DMS79 (cell line): ENCODE results near the gene LY6G6F.
"Not testable (repeated sequence)": the region's sequence is repeated elsewhere in the genome, so short reads cannot be mapped to it uniquely, and the experiment has no call there.

ENCODE experiments used
- DNase-seq: peaks from one replicate; lab custom pipeline; 2025; lab: John Stamatoyannopoulos, UW

LY6G6F gene

DNA sequence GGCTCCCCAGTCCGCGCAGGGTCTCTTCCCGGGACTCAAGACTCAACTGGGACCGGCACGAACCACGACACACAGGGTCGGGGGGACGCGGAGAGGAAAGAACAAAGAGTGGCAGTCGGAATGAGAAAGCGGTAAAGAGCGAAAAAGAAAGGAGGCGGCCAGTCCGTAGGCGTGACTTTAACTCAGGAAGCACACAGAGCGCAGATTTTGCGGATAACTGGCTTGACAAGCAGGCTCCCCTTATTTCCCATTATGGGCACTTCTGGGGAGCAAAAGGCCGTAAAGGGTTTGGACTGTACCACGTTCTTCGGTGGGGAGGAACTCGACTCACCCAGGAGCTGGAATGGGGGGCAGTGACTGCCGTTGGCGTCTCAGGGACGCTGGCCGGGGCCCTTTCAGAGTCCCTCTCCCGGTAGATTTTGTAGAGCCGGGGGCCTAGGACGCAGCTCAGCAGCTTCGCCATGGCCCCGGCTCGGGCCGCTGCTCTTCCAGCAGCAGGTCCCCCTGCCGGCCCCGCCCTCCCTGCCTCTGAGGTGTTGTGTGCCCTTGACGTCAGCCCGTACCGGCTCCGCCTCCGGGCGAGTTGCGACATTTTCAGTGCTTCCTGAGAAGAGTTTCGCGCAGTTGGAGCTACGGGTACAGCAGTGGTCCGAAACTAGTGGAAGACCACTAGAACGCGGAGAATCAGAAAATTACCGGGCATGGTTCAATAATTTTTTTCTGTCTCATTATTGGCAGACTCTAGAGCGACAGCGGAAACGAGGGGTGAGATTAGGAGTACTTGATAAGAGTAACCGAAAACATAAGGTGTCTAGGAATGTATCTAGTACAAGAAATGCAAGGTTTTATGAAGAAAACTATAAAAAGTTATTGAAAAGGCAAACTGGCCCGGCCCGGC lies 3.6 kb upstream of the LY6G6F start, which contains the start of gene ABHD16A:
Gene ABHD16A, minus strand, starts transcription at position 506 of the 898 bp plus-strand sequence. Its CDS starts 43 bp downstream, at position 463.
- peak; percentile 94 for DNase-seq

DNA sequence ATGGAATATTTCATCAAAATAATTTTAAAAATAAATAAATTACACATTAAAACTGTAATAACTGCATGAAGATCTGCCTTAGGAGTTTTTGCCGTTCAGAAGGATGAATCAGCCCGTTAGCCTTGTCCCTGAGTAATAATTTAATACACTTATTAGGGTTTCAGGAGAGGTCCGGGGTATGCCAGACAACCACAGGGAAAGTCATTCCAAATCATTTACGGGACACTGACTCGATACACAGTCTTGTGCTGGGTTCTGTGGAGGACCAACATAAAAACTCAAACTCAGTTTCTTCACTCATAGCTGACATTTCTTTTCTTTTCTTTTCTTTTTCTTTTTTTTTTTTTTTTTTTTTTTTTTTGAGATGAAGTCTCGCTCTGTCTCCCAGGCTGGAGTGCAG lies 735 bp upstream of the LY6G6F start:
- no peak for DNase-seq

DNA sequence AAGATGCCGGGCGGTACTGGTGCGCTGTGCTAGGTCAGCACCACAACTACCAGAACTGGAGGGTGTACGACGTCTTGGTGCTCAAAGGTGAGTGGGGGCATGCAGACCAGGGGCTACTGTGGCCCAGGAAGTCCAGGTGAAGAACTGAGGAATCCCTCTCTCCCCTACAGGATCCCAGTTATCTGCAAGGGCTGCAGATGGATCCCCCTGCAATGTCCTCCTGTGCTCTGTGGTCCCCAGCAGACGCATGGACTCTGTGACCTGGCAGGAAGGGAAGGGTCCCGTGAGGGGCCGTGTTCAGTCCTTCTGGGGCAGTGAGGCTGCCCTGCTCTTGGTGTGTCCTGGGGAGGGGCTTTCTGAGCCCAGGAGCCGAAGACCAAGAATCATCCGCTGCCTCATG lies 1.0 kb downstream of the LY6G6F start:
- DNase-seq: no peak

- no peak for DNase-seq
Observed at GRCh38 chr6:31708224-31708623, 1.6 kb downstream of the LY6G6F start.

DNA sequence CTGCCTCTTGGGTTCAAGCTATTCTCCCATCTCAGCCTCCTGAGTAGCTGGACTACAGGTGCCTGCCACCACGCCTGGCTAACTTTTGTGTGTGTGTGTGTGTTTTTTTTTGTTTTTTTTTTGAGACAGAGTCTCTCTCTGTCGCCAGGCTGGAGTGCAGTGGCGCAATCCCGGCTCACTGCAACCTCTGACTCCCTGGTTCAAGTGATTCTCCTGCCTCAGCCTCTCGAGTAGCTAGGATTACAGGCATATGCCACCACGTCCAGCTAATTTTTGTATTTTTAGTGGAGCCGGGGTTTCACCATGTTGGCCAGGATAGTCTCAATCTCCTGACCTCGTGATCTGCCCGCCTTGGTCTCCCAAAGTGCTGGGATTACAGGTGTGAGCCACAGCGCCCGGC lies 2.5 kb downstream of the LY6G6F start:
- not testable (repeated sequence) for DNase-seq

DNA sequence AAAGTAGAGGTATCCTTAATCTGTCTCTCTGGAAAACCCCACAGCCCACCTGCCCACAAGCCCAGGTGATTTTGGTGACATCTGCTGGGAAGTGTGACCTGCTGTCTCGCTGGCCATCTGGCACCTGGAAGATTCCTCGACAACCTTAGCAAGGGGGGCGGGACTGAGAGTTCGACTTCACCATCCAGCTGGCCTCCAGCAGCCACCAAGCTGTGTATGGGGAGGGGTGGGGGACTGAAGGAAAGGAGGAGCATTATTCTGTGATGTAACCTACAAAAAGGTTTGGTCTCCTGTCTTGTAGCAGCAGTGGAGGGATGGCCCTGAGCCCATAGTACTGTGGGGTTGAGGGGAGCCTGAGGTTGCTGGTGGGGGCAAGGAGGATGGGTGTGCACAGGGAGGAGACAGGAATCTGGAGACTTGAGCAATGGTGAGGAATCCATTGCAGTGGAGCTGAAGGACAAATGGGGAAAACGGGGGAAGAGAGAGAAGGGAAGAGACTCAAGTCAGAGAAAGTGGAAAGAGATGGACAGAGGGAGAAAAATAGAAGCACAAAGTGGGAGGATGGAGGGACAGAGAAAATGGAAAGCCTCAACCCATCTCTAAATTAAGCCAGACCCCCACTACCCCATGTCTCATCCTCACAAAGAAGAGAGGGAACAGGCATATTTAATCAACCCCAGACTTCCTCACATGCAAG lies 4.0 kb downstream of the LY6G6F start:
- no peak for DNase-seq

GRCh38 chr6:31711233-31711632 lies 4.6 kb downstream of the LY6G6F start:
- DNase-seq: no peak

- DNase-seq: no peak
Observed at GRCh38 chr6:31712296-31712695, 5.6 kb downstream of the LY6G6F start.

GRCh38 chr6:31713465-31713864 lies 6.8 kb downstream of the LY6G6F start:
- no peak for DNase-seq

GRCh38 chr6:31713991-31714684 lies 7.5 kb downstream of the LY6G6F start:
- DNase-seq: no peak

DNA sequence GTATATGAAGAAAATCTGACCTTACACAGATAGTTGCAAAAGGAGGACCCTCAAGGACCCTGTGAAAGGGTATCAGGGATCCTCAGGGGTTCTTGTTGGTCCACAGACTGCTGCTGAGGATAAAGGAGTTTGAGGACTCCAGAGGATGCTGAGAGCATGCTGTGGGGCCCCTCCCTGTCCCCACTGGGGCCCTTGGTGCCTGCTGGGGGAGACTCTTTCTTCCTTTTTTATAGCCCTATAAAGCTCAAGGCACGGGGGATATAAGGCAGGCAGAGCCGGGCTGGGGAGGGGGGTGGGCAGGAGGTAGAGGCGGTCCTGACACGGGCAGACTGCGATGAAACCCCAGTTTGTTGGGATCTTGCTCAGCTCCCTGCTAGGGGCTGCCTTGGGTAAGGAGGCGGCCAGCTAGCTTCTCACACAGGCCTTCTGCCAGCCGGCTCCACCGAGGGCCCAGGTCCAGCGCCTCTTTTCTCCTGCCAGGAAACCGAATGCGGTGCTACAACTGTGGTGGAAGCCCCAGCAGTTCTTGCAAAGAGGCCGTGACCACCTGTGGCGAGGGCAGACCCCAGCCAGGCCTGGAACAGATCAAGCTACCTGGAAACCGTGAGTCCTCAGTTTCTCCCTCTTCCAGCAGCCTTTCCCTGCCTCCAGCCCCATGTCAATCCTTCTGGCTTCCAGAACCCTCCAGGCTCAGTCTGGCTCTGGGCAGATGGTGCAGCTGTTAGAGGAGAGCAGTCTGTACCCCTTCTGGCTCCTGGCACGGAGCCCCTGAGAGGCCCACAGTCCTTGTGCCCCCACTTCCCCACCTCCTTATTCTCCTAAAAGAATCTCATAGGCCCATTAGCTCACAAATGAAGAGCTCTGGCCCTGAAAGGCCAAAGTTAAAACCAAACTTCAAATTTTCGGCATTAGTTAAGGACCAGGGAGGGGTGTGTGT lies 8.6 kb downstream of the LY6G6F start, which contains the start of gene LY6G6D:
Gene LY6G6D, plus strand, starts transcription at position 327 of the 937 bp plus-strand sequence. Its CDS starts 8 bp downstream, at position 335.
- no peak for DNase-seq

GRCh38 chr6:31717499-31718222 lies 11.0 kb downstream of the LY6G6F start:
- peak; percentile 30 for DNase-seq

DNA sequence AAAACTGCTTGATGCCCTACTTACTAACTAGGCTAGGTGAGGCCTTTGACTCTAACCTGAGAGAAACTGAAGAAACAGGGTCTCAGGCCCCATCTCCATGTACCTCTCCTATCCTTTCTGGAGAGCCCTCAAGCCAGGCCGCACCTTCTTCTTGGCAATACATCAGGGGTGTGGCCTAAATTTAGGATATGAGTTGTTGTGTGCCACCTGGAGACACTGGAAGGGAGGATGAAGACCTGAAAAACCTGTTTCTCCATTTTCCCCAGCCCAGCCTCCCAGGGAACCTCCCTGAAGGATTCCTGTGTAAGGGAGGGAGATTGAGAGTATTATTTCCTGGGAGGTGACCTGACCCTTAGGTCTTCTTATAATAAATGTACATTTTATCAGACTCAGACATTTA lies 11.6 kb downstream of the LY6G6F start:
- peak; percentile 90 for DNase-seq

DNA sequence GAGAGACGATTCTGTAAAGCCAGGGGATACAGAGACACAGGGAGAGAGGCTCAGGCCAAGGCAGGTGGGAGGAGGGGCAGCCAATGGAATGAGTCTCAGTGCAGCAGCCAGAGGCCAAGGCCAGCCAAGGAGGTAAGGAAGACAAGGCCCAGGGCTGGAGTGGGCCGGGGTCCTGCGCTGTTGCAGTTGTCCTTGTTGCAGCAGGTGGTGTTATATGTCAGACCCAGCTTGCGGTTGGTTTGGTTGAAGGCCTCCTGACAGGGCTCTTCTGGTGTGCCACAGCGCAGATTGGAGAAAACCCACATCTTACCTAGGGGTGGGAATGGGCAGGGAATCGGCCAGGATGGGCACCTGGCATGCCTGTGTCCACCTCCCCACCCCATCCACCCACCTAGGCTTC lies 12.3 kb downstream of the LY6G6F start:
- DNase-seq: no peak

GRCh38 chr6:31720196-31720770 lies 13.6 kb downstream of the LY6G6F start:
- DNase-seq: no peak

- no peak for DNase-seq
Observed at GRCh38 chr6:31721351-31722020, 14.8 kb downstream of the LY6G6F start, which contains the start of gene LY6G6C. LY6G6C (minus strand) TSS chr6:31721746; CDS start chr6:31721679, 67 bp downstream.

- no peak for DNase-seq
Observed at GRCh38 chr6:31722173-31722572, 15.5 kb downstream of the LY6G6F start.

DNA sequence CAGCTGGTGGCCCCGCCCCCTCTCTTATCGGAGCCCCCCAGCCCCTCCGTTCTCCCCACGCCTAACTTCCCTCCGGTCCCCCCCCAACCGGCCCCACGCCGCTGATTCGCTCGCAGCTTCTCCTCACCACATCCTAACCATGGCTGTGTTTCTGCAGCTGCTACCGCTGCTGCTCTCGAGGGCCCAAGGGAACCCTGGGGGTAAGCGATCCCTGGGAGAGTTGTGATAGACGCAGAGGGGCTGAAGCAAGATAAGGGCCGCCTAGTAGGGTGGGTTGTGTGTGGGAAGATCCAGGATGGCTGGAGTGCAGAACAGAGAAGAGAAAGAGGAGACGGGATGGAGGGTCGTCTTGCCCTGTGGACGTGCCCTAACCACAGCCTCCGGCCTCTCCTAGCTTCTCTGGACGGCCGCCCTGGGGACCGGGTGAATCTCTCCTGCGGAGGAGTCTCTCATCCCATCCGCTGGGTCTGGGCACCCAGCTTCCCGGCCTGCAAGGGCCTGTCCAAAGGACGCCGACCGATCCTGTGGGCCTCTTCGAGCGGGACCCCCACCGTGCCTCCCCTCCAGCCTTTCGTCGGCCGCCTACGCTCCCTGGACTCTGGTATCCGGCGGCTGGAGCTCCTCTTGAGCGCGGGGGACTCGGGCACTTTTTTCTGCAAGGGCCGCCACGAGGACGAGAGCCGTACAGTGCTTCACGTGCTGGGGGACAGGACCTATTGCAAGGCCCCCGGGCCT lies 16.7 kb downstream of the LY6G6F start, which contains the start of gene MPIG6B:
Gene MPIG6B, plus strand, starts transcription at position 129 of the 735 bp plus-strand sequence. Its CDS starts 11 bp downstream, at position 140.
- DNase-seq: no peak
